RWPE2 (cell line): ENCODE data around the gene AIF1L.

Experiments
- ATAC-seq: fragments of 200-7000 bp; cut with Tn5 transposase; 3 replicates; pipeline ENCODE4 v1.9.1; 2021; ENCODE audit warnings: low read depth
- DNase-seq: peaks from one replicate; pipeline ENCODE4 v3.0.0-alpha.2; 2020; ENCODE audit warnings: low spot score
- H3K27ac ChIP-seq: fragments of 450-650 bp; 2 replicates; pipeline ENCODE4 v1.5.1; 2017; ENCODE audit warnings: mild to moderate bottlenecking; ENCODE audit not compliant: poor library complexity, severe bottlenecking
- H3K27me3 ChIP-seq: fragments of 250-450 bp; sonication (Bioruptor Pico); 2 replicates; pipeline ENCODE4 v1.5.1; 2021; ENCODE audit warnings: mild to moderate bottlenecking, moderate library complexity; ENCODE audit not compliant: insufficient read depth, poor library complexity, severe bottlenecking
- H3K36me3 ChIP-seq: fragments of 250-450 bp; sonication (Bioruptor Pico); 2 replicates; pipeline ENCODE4 v1.5.1; 2020; ENCODE audit warnings: low read depth, mild to moderate bottlenecking, moderate library complexity
- H3K4me1 ChIP-seq: fragments of 250-450 bp; sonication (Bioruptor Pico); 2 replicates; pipeline ENCODE4 v1.5.1; 2021; ENCODE audit warnings: mild to moderate bottlenecking, moderate library complexity; ENCODE audit not compliant: insufficient read depth, poor library complexity, severe bottlenecking
- H3K4me3 ChIP-seq: fragments of 250-450 bp; sonication (Bioruptor Pico); 2 replicates; pipeline ENCODE4 v1.5.1; 2021; ENCODE audit warnings: mild to moderate bottlenecking, moderate library complexity; ENCODE audit not compliant: severe bottlenecking
- H3K9me3 ChIP-seq: fragments of 250-450 bp; sonication (Bioruptor Pico); 2 replicates; pipeline ENCODE4 v1.5.1; 2021; ENCODE audit warnings: mild to moderate bottlenecking, moderate library complexity; ENCODE audit not compliant: severe bottlenecking
- CTCF ChIP-seq: fragments of 450-650 bp; IDR thresholded peaks from one replicate; pipeline ENCODE4 v1.5.1; 2017; ENCODE audit warnings: mild to moderate bottlenecking, moderate library complexity; ENCODE audit not compliant: poor library complexity, severe bottlenecking

The AIF1L gene

GRCh38 chr9:131082774-131083512 is 13.4 kb upstream of the AIF1L start:
- DNase-seq (no peak), ATAC-seq (no peak)
- Histone ChIP-seq H3K9me3 (peaks cover 6% of the 10 kb centered on the region), H3K4me1 (peaks cover 7% of the 10 kb centered on the region), H3K27ac (no peak overlapping the region), H3K4me3 (no peak overlapping the region), H3K36me3 (no peaks in the 10 kb centered on the region), H3K27me3 (no peaks in the 10 kb centered on the region)
- TF ChIP-seq CTCF, result no peak

- no peak for TF ChIP-seq CTCF
These were observed 11.5 kb upstream of the AIF1L start for GRCh38 chr9:131084661-131085369.

GRCh38 chr9:131085370-131086122 is 10.8 kb upstream of the AIF1L start:
- Histone ChIP-seq H3K4me3 (no peak overlapping the region), H3K4me1 (peaks cover 7% of the 10 kb centered on the region), H3K9me3 (peaks cover 5% of the 10 kb centered on the region), H3K36me3 (no peaks in the 10 kb centered on the region), H3K27me3 (no peaks in the 10 kb centered on the region), H3K27ac (no peak overlapping the region)
- ATAC-seq (no peak), DNase-seq (no peak)
- TF ChIP-seq CTCF, result no peak

More at GRCh38 chr9:131084661-131085369, 11.5 kb upstream of the AIF1L start:
- Histone ChIP-seq H3K27ac (no peak overlapping the region), H3K4me3 (no peak overlapping the region), H3K36me3 (no peaks in the 10 kb centered on the region), H3K4me1 (peaks cover 7% of the 10 kb centered on the region), H3K27me3 (no peaks in the 10 kb centered on the region), H3K9me3 (peaks cover 5% of the 10 kb centered on the region)
- no peak for ATAC-seq
- DNase-seq, result no peak

- peaks cover 7% of the 10 kb centered on the region for H3K4me1 ChIP-seq
- no peaks in the 10 kb centered on the region for H3K36me3 ChIP-seq
- no peak for TF ChIP-seq CTCF
- no peak overlapping the region for H3K27ac ChIP-seq
- no peak overlapping the region for H3K4me3 ChIP-seq
- H3K27me3 ChIP-seq, result no peaks in the 10 kb centered on the region
- H3K9me3 ChIP-seq, result peaks cover 5% of the 10 kb centered on the region
- no peak for DNase-seq
- no peak for ATAC-seq
These were observed 8.9 kb upstream of the AIF1L start for GRCh38 chr9:131087354-131087893.
